Left renal cortex interstitium (tissue), 4 donors: ENCODE results near the gene MPZL1. TPM values are rescaled to one million over a fixed set of nuclear protein-coding genes. Genes with fewer than 3 reads are reported as not detected.

Experiments used
- DNase-seq, 4 donors: peaks; one replicate each; pipeline ENCODE4 v3.0.0-alpha.2; 2013; ENCODE audit warnings: low read depth in 4 of 4, low spot score in 2 of 4, missing footprints in 1 of 4
- polyA plus RNA-seq, 4 donors: library from polyadenylated mRNA; unstranded; fragments of 120-200 nt; gene quantifications; one replicate each; pipeline ENCODE4 v1.2.1, GENCODE V29; 2013; ENCODE audit not compliant: insufficient read length in 4 of 4

MPZL1 gene
- polyA plus RNA-seq, 4 donors: 113 to 126 (median 116) TPM

DNA sequence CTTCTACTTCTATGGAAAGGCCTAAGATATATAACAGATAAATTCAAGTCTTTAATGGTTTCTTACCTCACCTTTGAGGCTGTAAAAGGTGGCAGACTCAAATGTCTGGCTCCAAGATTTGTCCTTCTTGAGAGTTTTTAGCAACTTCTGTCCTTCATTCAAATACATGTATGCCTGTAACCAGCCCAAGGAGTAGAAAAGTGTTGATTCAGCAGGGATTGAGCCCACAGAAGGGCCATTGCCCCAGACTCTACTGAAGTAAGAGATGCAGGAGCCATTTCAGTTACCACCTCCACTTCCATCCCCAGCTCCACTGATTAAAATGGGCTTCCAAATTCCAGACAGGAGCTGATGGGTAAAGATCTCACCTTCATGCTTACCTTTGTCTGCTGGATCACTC, 112.1 kb downstream of the MPZL1 start:
- DNase-seq: no peak

DNA sequence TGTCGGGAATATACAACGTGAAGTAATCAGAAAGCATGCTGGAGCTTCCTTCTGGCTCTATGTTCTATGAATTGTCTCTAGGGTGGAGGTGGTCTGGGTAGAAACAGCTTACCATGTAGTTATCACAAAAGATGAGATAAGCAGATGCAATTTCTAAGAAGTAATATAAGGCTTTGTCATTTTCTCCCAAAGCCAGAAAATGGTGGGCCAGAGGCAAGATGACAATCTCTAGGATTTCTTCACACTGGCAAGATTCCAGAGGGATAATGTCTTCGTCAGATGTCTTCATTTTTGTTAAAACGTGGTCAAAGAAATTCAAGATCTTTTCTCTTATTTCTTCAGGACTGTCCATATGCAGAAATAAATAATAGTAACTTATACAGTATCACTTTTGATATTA, 114.4 kb downstream of the MPZL1 start:
- no peak for DNase-seq

GRCh38 chr1:167837326-167837725, 115.5 kb downstream of the MPZL1 start:
- DNase-seq: no peak

DNA sequence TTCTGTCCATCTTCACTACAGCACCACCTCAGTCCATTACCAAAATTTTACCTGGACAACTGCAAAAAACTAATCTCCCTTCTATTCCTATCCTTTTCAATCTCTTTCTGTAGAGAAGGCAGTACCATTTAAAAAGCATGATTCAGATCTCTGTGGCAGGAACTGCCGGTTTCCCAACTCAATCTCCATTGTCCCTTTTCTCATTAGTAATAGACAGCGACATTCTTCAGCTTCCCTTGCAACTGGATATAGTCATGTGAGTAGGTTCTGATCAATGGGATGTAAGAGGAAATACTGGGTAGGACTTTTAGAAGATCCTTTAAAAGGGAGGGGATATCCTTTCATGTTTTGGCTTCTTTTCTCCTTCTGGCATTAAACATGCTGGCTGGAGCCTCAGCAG, 117.2 kb downstream of the MPZL1 start:
- no peak for DNase-seq

Other genes starting within 250 kb of the MPZL1 start
- under 1 TPM; 0.40 to 0.89 (median 0.51) TPM for gene CD247, start 203.5 kb upstream of the MPZL1 start, polyA plus RNA-seq
- gene CREG1, start 168.2 kb upstream of the MPZL1 start, polyA plus RNA-seq: 100 to 1,000 TPM; 108 to 133 (median 117) TPM
- 10 to 100 TPM; 12.6 to 14.8 (median 13.1) TPM for gene RCSD1, start 91.8 kb upstream of the MPZL1 start, polyA plus RNA-seq
- gene ADCY10, start 192.2 kb downstream of the MPZL1 start, polyA plus RNA-seq: 1 to 10 TPM in 1 of 4 donors, under 1 TPM in 3; 0.19 to 1.2 (median 0.61) TPM
- gene DCAF6, start 214.7 kb downstream of the MPZL1 start, polyA plus RNA-seq: 10 to 100 TPM; 77.0 to 89.1 (median 82.8) TPM
- 100 to 1,000 TPM; 172 to 207 (median 191) TPM for gene MPC2, start 215.1 kb downstream of the MPZL1 start, polyA plus RNA-seq